ENCODE results near the gene SPATA2L. TPM values are rescaled to one million over a fixed set of nuclear protein-coding genes. Genes with fewer than 3 reads are reported as not detected.
A peak's percentile ranks its signal among the peaks of the same experiment; 100 is the strongest.

SPATA2L gene
- total RNA-seq, 1 donor from 2014 or later: 9.5 TPM

DNA sequence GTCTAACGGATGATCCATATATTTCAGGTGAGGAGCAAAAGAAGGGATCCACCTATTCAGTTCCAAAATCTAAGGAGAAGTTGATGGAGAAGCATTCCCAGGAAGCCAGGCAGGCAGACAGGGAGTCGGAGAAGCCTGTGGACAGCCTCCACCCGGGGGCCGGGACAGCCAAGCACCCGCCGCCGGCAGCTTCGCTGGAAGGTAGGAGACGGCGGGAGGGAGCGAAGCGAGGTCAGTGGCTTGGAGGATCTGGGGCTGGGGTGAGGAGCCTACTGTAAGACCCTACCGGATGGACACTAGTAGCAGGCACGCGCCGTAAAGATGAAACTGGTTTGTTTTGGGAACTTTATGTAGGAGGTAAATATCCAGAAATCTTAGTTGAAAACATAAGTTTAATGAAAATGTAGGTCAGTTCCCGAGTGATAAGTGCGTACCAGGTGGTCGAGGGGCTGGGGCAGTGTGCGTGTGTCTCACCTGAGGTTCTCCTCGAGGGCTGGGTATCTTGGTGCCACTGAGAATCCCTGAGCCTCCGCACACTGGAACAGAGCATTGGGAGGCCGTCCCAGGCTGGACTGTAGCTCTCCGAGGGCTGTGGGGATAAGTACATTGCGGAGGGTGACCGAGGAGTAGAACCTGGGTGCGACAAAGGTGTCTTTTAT lies 43.2 kb downstream of the SPATA2L start:
- no peak for TF ChIP-seq CTCF (IDR thresholded peaks at IDR 0.05)
- peaks cover 11% of the 10 kb centered on the region for H3K36me3 Mint-ChIP-seq (ENCODE audit: unreplicated experiment)

GRCh38 chr16:89657442-89658220 lies 43.9 kb downstream of the SPATA2L start, which contains the start of the genes CHMP1A and SPATA33:
Gene CHMP1A, minus strand, starts transcription at chr16:89657708. Its CDS starts 120 bp downstream, at chr16:89657588.
Gene SPATA33, plus strand, starts transcription at chr16:89657836. Its CDS starts 76 bp downstream, at chr16:89657912.
- Mint-ChIP-seq H3K4me3 (ENCODE audit: unreplicated experiment) (peak within 1 kb of the TSS; percentile 86), H3K36me3 (ENCODE audit: unreplicated experiment) (peaks cover 11% of the 10 kb centered on the region), H3K27ac (ENCODE audit: unreplicated experiment) (peak within 1 kb of the TSS; percentile 86), H3K4me1 (ENCODE audit: unreplicated experiment) (peaks cover 28% of the 10 kb centered on the region), H3K9me3 (ENCODE audit: unreplicated experiment) (no peaks in the 10 kb centered on the region), H3K27me3 (ENCODE audit: unreplicated experiment) (no peaks in the 10 kb centered on the region)
- no peak for TF ChIP-seq CTCF (IDR thresholded peaks at IDR 0.05)
- DNase-seq (ENCODE audit: extremely low spot score, unreplicated experiment): peak; percentile 98

More for the DNA sequence above, 43.2 kb downstream of the SPATA2L start:
- H3K9me3 Mint-ChIP-seq (ENCODE audit: unreplicated experiment): no peaks in the 10 kb centered on the region
- peak overlapping the region; percentile 86 for H3K4me3 Mint-ChIP-seq (ENCODE audit: unreplicated experiment)
- no peaks in the 10 kb centered on the region for H3K27me3 Mint-ChIP-seq (ENCODE audit: unreplicated experiment)
- peak overlapping the region; percentile 86 for H3K27ac Mint-ChIP-seq (ENCODE audit: unreplicated experiment)
- H3K4me1 Mint-ChIP-seq (ENCODE audit: unreplicated experiment): peaks cover 28% of the 10 kb centered on the region
- no peak for DNase-seq (ENCODE audit: extremely low spot score, unreplicated experiment)

GRCh38 chr16:89656435-89657121 lies 44.9 kb downstream of the SPATA2L start:
- no peak for TF ChIP-seq CTCF (IDR thresholded peaks at IDR 0.05)
- Mint-ChIP-seq H3K27me3 (ENCODE audit: unreplicated experiment) (no peaks in the 10 kb centered on the region), H3K27ac (ENCODE audit: unreplicated experiment) (peak overlapping the region; percentile 65), H3K36me3 (ENCODE audit: unreplicated experiment) (peaks cover 8% of the 10 kb centered on the region), H3K4me1 (ENCODE audit: unreplicated experiment) (peaks cover 28% of the 10 kb centered on the region), H3K9me3 (ENCODE audit: unreplicated experiment) (no peaks in the 10 kb centered on the region), H3K4me3 (ENCODE audit: unreplicated experiment) (peak overlapping the region; percentile 86)
- DNase-seq (ENCODE audit: extremely low spot score, unreplicated experiment): no peak

- Mint-ChIP-seq H3K36me3 (ENCODE audit: unreplicated experiment) (peaks cover 1% of the 10 kb centered on the region), H3K9me3 (ENCODE audit: unreplicated experiment) (no peaks in the 10 kb centered on the region), H3K27me3 (ENCODE audit: unreplicated experiment) (no peaks in the 10 kb centered on the region), H3K27ac (ENCODE audit: unreplicated experiment) (no peak overlapping the region), H3K4me3 (ENCODE audit: unreplicated experiment) (peak overlapping the region; percentile 76), H3K4me1 (ENCODE audit: unreplicated experiment) (peaks cover 28% of the 10 kb centered on the region)
- TF ChIP-seq CTCF (IDR thresholded peaks at IDR 0.05): no peak
- DNase-seq (ENCODE audit: extremely low spot score, unreplicated experiment): no peak
Measured at GRCh38 chr16:89655062-89655643, 46.4 kb downstream of the SPATA2L start.

Data from osteocyte (in vitro differentiated cells).